ENCODE measurements around the gene SAFB2. TPM values are rescaled to one million over a fixed set of nuclear protein-coding genes. Genes with fewer than 3 reads are reported as not detected.

Gene SAFB2
- total RNA-seq, 2 donors from 2014 or later, result 55.1 to 80.6 TPM

GRCh38 chr19:5595745-5596144 lies 26.8 kb downstream of the SAFB2 start:
- H3K27ac ChIP-seq, result no peak overlapping the region
- no peaks in the 10 kb centered on the region for H3K27me3 ChIP-seq (replicated peaks; ENCODE audit: insufficient read depth)
- H3K4me3 ChIP-seq, result no peak overlapping the region
- peaks cover 90% of the 10 kb centered on the region for H3K36me3 ChIP-seq
- ATAC-seq (ENCODE audit: insufficient number of reproducible peaks, low FRiP score, low read depth) (no peak), DNase-seq (ENCODE audit: low spot score) (no peak)
- H3K4me1 ChIP-seq (ENCODE audit: control insufficient read depth in 1 of 2, low read depth in 2 of 2), result no peaks in the 10 kb centered on the region
- no peak for TF ChIP-seq CTCF (IDR thresholded peaks at IDR 0.05)
- H3K9me3 ChIP-seq, result no peaks in the 10 kb centered on the region

GRCh38 chr19:5595129-5595528 lies 27.4 kb downstream of the SAFB2 start:
- ATAC-seq (ENCODE audit: insufficient number of reproducible peaks, low FRiP score, low read depth), result no peak
- no peak for DNase-seq (ENCODE audit: low spot score)
- Histone ChIP-seq H3K27ac (no peak overlapping the region), H3K4me3 (no peak overlapping the region), H3K9me3 (no peaks in the 10 kb centered on the region), H3K36me3 (peaks cover 93% of the 10 kb centered on the region), H3K27me3 (replicated peaks; ENCODE audit: insufficient read depth) (no peaks in the 10 kb centered on the region), H3K4me1 (ENCODE audit: control insufficient read depth in 1 of 2, low read depth in 2 of 2) (no peaks in the 10 kb centered on the region)
- TF ChIP-seq CTCF (IDR thresholded peaks at IDR 0.05), result no peak

- H3K9me3 ChIP-seq, result no peaks in the 10 kb centered on the region
- DNase-seq (ENCODE audit: low spot score) (no peak), ATAC-seq (ENCODE audit: insufficient number of reproducible peaks, low FRiP score, low read depth) (no peak)
- H3K27me3 ChIP-seq (replicated peaks; ENCODE audit: insufficient read depth), result no peaks in the 10 kb centered on the region
- H3K27ac ChIP-seq, result no peak overlapping the region
- H3K4me3 ChIP-seq, result no peak overlapping the region
- peaks cover 93% of the 10 kb centered on the region for H3K36me3 ChIP-seq
- no peak for TF ChIP-seq CTCF (IDR thresholded peaks at IDR 0.05)
- no peaks in the 10 kb centered on the region for H3K4me1 ChIP-seq (ENCODE audit: control insufficient read depth in 1 of 2, low read depth in 2 of 2)
These were observed 28.0 kb downstream of the SAFB2 start for GRCh38 chr19:5594521-5594950.

- ATAC-seq (ENCODE audit: insufficient number of reproducible peaks, low FRiP score, low read depth) (no peak), DNase-seq (ENCODE audit: low spot score) (no peak)
- no peak for TF ChIP-seq CTCF (IDR thresholded peaks at IDR 0.05)
- Histone ChIP-seq H3K4me3 (no peak overlapping the region), H3K36me3 (peaks cover 93% of the 10 kb centered on the region), H3K27ac (no peak overlapping the region), H3K9me3 (no peaks in the 10 kb centered on the region), H3K4me1 (ENCODE audit: control insufficient read depth in 1 of 2, low read depth in 2 of 2) (no peaks in the 10 kb centered on the region), H3K27me3 (replicated peaks; ENCODE audit: insufficient read depth) (no peaks in the 10 kb centered on the region)
These were observed 29.0 kb downstream of the SAFB2 start for GRCh38 chr19:5593343-5594255.

- DNase-seq (ENCODE audit: low spot score) (no peak), ATAC-seq (ENCODE audit: insufficient number of reproducible peaks, low FRiP score, low read depth) (no peak)
- no peaks in the 10 kb centered on the region for H3K27me3 ChIP-seq (replicated peaks; ENCODE audit: insufficient read depth)
- H3K9me3 ChIP-seq, result no peaks in the 10 kb centered on the region
- TF ChIP-seq CTCF (IDR thresholded peaks at IDR 0.05), result no peak
- no peaks in the 10 kb centered on the region for H3K4me1 ChIP-seq (ENCODE audit: control insufficient read depth in 1 of 2, low read depth in 2 of 2)
- H3K4me3 ChIP-seq, result no peak overlapping the region
- H3K36me3 ChIP-seq, result peaks cover 88% of the 10 kb centered on the region
- no peak overlapping the region for H3K27ac ChIP-seq
These were observed 29.8 kb downstream of the SAFB2 start for GRCh38 chr19:5592531-5593342.
